COLO668 (cell line): Measurements from ENCODE around the gene MYCBP2.
A peak's percentile ranks its signal among the peaks of the same experiment; 100 is the strongest.

Source experiments
- DNase-seq: peaks from one replicate; lab custom pipeline; 2025; ENCODE audit not compliant: unreplicated experiment; lab: John Stamatoyannopoulos, UW

The MYCBP2 gene

DNA sequence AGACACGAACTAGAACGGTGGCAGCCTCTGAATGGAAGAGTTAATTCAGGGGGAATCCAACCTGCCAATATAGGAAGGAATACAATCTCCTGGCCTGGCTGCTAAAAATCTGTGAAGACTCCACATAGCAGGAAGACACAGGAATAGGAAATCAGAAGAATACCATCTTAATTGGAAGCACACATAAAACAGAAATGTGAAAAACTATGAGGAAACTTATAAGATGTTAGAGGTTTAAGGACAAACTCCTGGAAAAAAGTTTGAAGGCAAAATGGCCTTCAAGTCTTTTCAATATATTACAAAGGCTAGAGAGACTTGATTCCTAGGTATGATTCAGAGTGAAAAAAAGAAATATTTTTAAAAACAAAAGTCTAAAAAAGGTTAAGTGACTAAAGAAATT lies 221.8 kb downstream of the MYCBP2 start:
- DNase-seq: no peak

DNA sequence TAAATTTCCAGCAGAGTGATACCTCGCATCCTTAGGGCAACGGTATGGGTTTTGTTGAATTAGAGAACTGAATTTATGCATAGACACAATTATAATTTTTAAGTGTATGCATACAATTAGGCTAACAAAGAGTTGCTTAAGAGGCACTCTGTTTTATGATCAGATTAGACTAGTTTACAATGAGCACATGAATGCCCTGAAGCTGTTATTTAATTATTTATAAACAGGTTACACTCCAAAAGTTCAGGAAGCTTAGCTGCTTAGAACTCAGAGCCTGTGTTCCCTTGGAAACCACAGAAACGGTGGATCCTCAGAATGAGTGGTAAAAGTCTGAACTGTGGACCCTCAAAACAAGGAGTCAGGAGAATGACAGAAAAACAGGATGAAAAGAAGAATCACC lies 227.5 kb downstream of the MYCBP2 start:
- DNase-seq: no peak

DNA sequence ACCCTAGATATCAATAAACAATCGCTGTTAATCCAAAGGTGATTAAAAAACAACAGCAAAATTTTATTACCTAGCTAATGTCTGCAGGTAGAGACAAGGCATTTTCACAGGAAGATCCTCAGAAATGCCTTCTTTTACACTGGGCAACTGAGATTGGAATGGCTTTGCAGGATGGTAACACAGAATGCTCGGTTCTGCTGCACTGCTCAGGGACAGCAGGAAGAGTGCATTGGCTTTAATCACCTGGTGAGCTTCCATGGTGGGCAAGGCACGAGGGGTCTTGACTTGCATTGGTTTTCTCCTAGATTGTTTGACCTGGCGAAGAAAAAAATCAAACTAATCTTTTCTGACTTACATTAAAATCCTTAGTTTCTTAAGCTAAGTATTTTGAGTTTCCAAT lies 231.6 kb downstream of the MYCBP2 start:
- DNase-seq: no peak

DNA sequence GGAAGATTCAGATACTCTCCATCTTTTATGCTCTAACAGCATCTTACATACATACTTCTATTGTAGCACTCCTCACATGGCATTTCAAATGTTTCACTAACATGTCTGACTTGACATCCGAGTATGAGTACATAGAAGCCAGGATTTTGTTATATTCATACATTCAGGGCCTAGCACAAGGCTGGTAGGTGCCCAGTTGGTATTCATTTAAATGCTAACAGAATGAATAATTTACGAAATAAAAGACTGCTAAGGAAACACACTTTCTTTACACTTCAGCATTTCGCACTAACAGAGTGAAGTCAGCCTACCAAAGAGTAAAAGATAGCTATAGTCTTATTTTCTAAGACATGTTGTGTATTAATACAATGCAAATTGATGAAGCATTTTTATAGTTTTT lies 232.1 kb downstream of the MYCBP2 start:
- DNase-seq: no peak

DNA sequence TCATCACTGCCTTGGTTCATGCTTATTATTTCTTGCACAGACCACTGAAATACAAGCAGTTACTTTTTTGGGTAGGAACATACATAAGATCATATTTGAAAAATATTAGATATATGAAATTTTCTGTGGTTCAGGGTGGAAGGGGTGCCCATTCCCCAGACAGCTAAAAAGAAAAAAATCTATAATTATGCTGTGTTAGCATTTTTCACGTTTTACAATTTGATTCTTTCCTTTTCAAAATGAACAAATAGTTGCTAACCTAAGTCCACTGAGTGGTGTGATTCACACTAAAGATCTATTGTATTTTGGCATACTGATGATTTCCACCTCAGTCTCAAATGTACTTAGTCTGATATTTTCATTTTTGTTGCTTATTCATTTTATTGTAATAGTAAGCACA lies 233.2 kb downstream of the MYCBP2 start:
- DNase-seq: no peak

DNA sequence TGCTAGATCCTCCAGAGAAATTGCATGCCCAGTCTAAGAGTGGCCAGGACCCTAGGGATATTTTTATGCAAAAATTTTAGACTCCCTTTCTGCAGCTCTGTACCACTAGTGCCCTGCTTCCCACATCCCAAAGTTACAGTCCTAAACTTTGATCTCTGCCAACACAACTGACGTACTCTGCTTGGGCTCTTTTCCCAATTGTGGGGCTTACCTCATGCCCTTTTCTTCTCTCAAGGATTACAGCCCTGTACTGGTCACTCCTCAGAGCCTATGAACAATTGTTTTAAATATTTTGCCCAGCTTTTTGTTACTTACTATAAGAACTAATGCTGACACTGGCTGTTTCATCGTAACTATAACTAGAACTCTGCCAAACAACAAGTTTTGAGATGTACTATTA lies 242.1 kb downstream of the MYCBP2 start:
- DNase-seq: no peak

DNA sequence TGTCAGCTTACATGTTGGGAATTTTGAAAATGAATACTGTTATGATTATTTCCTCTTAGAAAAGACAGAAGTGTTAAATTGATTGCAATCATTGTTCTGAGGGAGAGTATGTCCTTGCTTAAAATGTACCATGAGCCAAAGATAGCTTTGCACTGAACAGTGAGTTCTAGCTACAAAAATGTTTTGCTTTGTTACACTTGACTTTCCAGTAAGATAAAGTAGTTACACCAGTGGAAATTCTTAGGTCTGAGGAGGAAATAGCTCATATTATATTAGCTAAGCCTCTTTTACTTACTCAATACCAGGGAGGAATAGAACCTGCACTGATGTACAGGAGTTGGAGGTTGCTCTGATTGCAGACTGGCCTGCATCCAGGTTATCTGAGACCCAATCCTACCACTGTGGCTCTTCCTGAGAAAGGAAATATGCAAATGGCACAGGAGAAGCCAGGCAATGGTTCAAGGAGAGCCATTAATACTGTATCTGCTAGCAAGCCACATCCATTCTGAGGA lies 246.9 kb downstream of the MYCBP2 start:
- DNase-seq: no peak

DNA sequence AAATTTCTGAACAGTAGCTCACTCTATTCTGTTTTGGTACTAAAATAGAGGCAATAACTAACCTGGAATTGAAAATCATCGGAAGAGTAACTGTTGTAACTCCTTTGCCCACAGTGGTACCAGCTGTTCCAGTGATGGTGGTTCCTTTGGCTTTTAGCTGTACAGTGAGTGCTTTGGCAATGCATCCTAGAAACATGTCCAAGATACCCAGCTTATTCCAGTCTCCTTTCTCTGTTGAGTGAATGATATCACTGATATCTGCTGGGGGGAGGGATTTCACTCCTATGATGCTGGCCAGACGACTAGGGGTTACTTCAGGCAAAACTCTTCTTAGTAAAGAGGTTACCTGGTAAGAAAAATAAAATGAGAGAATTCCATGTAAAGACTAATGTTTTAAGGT lies 259.4 kb downstream of the MYCBP2 start:
- no peak for DNase-seq

DNA sequence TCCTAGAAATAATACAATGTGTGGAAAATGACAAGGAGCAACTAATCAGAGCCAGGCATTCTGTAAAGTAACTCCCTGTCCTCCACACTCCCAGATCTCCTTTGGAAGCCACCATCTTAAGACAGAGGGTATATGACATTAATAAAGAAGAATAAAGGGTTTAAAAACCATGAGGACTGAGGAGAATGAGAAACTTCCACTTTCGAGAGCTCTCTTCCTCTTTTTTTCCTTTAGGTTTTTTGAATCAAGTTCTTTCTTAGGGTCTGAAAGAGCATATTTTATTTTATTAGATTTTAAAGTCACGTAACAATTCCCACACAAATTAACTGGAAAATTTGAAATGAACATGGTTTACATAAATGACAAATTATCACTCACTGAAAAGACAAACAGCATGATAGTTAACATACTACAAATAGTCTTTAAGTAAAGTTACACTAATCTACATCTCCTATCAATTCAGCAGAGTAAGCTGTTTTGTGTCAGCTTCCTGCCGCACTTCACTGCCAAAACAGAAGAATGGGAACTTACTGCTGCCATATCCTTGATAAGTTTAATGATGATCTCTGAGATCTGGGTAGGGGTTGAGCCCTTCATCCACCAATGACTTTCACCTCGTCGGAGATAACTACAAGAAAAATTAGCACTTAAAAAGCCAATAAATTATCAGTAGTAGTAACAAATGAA lies 261.3 kb downstream of the MYCBP2 start:
- no peak for DNase-seq

DNA sequence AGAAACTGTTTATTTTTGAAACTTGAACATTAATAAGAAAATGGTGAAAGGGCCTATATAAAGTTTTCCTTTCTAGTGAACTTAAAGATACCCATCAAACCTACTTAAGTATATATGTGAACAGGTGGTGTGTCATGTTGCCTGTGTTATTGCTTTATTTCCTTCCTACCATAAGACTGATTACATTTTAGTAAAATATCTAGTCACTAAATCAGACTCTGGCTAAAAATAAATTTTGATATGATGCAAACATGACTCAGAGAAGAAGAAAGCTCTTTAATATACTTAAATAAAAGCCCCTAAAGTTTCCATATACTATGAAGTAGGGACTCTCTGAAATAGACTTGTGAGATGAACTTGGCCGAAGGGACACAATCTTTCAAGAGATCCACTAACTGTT lies 264.8 kb downstream of the MYCBP2 start:
- DNase-seq: no peak

DNA sequence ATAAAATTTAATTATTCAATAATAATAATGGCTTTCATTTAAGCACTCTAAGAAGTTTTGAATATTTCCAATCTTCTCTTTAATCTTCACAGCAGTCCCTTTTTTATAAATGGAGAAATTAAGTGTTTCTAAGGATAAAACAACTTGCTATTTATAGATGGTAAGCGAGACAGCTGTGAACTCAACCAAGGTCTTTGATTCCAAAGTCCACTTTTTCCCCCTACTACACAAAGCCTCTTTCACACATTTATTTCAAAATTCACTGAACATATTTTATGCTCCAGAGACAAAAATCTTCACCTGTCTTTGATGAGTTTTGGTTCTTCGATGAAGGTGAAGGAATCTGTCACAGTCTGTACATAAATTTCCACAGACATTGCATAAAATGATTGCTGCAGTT lies 265.5 kb downstream of the MYCBP2 start:
- no peak for DNase-seq

DNA sequence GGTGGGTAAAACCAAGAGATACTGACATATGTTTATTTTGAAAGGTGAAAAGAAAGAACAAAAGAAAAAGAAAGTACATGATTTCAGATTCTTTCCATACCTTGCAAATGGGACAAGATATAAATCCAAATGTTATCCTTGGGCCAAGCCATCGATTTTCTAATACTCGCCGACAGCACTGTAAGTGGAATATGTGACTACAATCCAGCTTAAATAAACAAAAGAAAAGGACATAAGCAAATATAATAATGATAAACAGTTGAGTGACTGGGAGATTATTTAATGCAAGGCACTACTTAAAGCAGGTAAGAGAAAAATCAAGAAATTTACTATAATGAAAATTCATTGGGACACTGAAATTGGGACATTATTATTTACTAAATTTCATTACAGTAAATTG lies 270.0 kb downstream of the MYCBP2 start:
- no peak for DNase-seq

DNA sequence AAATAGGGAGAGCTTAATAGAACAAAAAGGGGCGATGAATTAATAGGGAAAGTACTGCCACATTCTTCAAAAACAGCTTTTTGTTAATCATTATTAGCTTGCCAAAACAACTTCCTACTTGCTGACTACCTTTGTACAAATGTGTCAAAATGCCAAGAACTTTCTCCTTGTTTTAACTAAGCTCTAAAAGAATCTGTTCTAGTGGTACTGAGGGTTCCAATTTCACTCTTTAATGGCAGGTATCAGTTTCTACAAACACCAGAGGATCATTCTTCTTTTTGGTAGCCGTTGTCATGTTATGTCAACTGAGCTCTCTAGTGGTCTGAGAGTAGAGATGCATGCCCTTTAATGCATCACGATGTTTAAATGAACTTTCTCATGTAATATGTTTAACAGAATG lies 270.5 kb downstream of the MYCBP2 start:
- no peak for DNase-seq

DNA sequence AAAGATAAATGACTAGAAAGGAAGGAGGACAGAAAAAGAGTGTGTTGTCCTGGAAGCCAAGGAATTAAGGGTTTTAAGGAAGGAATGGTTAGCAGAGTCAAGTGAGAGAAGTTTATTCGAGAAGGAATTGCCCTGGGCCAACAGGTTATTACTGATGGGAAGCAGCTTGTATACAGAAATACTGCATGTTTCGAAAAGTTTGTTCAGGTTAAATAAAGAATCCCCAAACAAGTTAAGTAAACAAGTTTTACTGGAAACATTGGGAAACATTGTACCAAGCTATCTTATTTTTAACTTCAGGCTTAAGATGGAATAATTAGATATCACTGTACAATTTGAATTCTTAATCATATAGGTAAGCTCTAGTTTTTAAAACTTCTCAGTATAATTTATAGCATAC lies 271.7 kb downstream of the MYCBP2 start:
- DNase-seq: no peak

DNA sequence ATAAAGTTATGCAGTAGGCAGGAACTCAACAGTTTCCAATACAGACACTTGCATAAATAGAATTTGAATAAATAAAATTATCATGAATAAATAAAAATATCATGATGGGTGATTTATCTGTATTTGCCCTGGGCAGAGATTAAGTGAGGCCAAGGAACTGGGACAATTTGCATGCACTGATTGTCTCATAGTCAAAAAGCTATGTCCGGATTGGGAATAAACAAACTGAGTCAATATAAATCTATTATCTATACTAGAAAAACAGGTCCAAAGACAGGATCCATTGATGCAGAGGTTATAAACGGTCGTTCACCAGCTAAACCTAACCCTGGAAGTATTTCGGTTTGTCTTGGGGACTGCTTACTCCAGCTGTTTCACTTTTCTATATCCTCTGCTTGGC lies 273.7 kb downstream of the MYCBP2 start:
- no peak for DNase-seq

DNA sequence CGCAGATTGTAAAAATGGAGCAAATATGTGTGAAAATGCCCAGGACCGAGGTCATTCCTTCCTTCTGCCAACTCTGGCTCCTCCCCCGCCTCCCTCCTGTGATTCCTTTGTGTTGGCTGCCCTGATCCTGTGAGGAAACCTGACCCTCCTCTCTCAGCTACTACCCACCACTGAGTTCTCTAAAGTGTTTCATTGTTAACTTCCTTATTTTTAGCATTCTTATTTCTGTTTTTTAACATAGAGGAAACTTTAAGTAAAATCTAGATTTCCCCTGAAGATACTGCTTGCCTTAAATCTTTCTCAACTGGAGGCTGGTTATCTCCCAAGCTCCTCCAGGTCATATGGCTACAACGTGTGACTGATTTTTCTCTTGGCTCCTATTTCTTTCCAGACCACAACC lies 278.2 kb downstream of the MYCBP2 start:
- no peak for DNase-seq

DNA sequence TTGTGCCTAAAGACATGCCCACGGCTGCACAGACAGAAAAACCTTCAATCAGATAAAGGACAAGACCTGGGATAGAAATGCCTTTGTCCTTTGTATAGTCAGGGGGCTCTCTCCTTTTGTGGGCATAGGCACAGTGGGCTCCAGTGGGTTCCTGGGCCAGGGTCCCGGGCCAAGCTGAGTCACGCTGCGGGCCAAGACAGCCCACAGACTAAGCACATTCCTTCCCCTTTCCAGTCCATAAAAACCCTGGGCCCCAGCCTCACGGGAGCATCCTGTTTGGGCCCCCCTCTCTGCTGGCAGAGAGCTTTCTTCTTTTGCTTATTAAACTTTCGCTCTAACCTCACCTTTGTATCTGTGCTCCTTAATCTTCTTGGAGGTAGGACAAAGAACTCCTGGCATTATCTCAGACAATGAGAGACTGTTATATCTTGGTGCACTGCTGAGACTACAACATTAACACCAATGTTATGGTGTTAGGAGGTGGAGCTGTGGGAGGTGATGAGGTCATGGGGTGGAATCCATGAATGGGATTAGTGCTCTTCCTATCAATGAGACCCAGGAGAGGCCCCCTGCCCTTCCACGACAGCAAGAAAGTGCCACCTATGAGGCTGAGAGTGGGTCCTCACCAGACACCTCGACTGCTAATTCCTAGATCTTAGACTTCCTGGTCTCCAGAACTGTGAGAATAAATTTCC lies 279.1 kb downstream of the MYCBP2 start:
- no peak for DNase-seq

DNA sequence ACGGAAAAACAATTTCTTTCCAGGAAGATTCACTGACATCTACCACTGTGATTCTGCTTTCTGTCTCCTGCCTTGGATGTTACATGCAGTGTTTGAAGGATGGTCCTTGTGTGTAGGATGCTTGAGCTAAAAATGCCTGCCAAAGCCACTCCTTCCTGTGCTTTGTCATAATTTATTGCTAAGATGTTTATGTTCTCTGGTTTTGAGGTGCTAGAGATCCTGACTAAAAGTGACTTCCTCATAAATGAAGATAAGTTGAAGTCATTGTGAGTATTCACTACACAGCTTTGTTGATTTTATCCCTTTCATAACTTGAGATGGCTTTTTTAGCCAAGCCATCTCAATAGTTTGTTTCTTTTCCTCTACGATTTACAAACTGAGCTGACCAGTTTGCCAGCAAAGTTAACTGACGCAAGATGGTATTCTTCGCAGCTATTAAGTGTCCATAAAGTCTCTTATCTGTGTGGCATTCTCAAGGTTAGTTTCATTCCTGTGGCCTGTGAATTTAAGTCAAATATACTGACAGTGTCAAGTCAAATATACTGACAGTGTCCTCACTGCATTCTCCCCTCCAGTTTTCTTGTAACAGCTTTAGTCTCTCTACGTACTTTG lies 284.2 kb downstream of the MYCBP2 start:
- DNase-seq: no peak

DNA sequence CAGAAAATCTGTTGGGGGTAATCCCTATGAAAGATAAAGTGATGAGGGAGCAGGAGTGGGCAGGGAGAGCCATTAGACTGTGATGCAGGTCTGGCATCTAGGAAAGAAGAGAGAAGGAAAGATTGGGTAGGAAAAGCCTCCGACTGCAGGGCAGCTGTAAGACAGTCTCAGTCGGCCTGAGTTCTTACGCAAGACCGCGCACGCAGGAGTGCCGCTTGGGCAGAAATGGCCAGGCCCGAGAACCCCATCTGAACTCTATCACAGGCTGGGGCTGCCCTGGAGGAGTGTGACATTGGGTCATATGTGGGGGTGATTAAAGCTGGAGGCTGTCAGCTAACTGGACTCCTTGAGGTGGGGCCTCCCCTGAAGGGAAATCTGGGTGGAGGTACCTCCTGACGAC lies 286.1 kb downstream of the MYCBP2 start:
- DNase-seq: no peak

DNA sequence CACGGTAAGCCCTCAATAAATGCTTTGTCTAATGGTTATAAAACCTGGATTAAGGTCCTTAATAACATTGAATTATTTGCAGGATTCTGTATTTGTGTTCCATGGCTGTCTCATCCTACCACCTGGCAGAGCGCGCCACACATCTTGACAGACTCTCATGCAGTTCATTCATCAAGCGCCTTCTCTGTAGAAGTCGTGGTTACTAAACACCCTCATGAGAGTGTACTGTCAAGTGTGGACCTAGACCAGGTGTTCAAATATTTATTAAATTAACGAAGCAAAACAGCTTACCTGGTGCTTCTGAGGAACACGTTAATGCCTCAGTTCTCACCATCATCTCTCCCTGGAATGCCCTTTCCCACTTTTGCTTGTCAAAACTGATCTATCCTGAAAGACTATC lies 286.8 kb downstream of the MYCBP2 start:
- DNase-seq: peak; percentile 63

DNA sequence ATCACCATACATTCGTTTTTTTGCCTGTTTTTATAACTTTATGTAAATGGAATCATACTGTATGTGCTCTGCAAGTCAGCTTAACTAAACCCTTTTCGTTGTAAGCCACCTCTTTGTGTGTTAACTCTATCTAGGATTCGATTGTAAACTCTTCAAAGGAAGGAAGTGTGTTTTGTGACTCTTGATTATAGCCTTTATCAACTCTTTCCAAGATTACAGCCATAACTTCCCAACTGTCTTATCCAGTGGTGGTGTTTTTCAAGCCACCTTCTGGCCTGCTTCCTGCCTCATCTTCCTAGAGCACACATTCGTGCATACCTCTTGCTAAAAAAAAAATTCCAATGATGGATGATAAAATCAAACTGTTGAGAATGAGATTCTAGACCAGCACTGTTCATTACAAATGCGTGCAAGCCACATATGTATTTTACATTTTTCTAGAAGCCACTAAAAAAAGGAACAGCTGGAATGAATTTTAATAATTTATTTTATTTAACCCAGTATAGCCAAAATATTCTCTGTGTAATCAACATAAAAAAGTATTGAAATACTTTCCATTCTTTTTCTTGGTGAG lies 287.9 kb downstream of the MYCBP2 start:
- DNase-seq: no peak

DNA sequence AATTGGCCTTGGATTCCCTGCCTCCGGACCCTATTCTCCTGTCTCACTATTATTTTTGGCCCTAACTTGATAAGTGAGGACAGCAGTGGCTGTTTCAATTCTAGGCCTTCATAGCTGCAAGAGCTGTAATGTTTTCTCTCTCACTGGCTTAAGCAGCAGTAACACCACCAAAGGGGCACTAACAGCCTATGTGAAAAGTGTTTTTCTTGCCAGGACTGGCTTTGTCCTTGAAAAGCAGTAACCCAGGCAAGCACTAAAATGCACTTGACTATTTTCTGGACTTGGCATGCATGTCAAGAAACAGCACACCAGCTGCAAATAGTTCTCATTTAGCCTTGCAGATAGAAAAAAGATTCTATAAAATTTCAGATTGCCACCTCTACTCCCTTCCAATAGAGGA lies 290.6 kb downstream of the MYCBP2 start:
- DNase-seq: no peak
